Measurements from ENCODE around the gene GALM. TPM values are rescaled to one million over a fixed set of nuclear protein-coding genes. Genes with fewer than 3 reads are reported as not detected.

The GALM gene
- total RNA-seq, 1 experiment from 2014 or later, result 48.7 TPM

DNA sequence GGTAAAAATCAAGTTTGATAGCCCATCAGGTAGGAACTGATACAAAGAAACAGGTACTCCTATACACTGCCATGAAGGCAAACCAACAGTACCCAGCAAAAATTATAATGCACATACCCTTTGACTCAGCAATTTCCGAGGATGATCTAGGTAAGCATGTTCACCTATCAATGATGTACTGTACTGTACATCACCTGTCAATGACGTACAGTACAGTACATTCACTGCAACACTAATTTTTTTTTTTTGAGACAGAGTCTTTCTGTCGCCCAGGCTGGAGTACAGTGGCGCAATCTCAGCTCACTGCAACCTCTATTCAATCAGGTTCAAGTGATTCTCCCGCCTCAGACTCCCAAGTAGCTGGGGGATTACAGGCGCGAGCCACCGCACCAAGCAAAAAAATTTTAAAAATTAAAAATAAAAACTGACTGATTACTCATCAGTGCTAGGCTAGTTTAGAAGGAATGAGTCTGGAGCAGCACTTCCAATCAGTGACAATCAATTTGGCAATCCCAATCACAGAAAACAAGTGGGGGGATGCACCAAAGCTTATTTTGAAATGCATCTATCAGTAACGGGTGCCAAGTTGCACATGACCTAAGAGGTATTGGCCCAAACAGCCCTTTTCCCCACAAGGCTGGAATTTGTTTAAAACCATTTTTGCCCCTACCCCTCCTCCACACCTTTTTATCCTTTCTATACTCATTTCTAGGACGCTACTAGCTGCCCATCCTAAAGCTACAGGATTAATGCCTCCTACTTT, 77.1 kb downstream of the GALM start:
- Histone ChIP-seq H3K36me3 (ENCODE audit: control insufficient read depth, insufficient read depth, low read length) (peaks cover under 1% of the 10 kb centered on the region), H3K4me3 (ENCODE audit: low read depth, low read length) (no peak overlapping the region), H3K9me3 (no peaks in the 10 kb centered on the region), H3K27me3 (replicated peaks; ENCODE audit: control insufficient read depth, insufficient read depth, low read length) (no peaks in the 10 kb centered on the region), H3K4me1 (peaks cover 22% of the 10 kb centered on the region)
- ChIA-PET CTCF (no interaction called here), POLR2A (interaction anchor here (1.0 kb wide), 1 partner anchor 8 kb away, joined by 13 read pairs; the partner anchor contains the start of gene SRSF7)
- intact Hi-C loops (cut with micrococcal nuclease; ENCODE audit: unreplicated experiment), result loop anchor here (5.0 kb wide), 2 partner anchors 141 to 206 kb away; partner anchors contain the start of gene HNRNPLL
- H3K4me3 Mint-ChIP-seq (ENCODE audit: unreplicated experiment), result no peak overlapping the region
- no peak overlapping the region for H3K27ac Mint-ChIP-seq (ENCODE audit: unreplicated experiment)
- DNase-seq, result no peak
- TF ChIP-seq, protein P1, sequence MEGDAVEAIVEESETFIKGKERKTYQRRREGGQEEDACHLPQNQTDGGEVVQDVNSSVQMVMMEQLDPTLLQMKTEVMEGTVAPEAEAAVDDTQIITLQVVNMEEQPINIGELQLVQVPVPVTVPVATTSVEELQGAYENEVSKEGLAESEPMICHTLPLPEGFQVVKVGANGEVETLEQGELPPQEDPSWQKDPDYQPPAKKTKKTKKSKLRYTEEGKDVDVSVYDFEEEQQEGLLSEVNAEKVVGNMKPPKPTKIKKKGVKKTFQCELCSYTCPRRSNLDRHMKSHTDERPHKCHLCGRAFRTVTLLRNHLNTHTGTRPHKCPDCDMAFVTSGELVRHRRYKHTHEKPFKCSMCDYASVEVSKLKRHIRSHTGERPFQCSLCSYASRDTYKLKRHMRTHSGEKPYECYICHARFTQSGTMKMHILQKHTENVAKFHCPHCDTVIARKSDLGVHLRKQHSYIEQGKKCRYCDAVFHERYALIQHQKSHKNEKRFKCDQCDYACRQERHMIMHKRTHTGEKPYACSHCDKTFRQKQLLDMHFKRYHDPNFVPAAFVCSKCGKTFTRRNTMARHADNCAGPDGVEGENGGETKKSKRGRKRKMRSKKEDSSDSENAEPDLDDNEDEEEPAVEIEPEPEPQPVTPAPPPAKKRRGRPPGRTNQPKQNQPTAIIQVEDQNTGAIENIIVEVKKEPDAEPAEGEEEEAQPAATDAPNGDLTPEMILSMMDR (IDR thresholded peaks at IDR 0.05; ENCODE audit: insufficient read depth in 1 of 2, low read depth in 1 of 2, low read length in 1 of 2, severe bottlenecking in 1 of 2, unreplicated experiment in 1 of 2), result no peak
- H3K4me1 Mint-ChIP-seq (ENCODE audit: low read depth, unreplicated experiment), result peaks cover 19% of the 10 kb centered on the region
- H3K27me3 Mint-ChIP-seq (ENCODE audit: insufficient read depth, unreplicated experiment), result no peaks in the 10 kb centered on the region
- BruUV-seq (replicated peaks), result no TSS peak
- H3K9me3 Mint-ChIP-seq (ENCODE audit: unreplicated experiment), result peaks cover 16% of the 10 kb centered on the region
- H3K36me3 Mint-ChIP-seq (ENCODE audit: insufficient read depth, unreplicated experiment), result peaks cover 100% of the 10 kb centered on the region

GRCh38 chr2:38743672-38744398, 77.9 kb downstream of the GALM start:
- intact Hi-C loops (cut with micrococcal nuclease; ENCODE audit: unreplicated experiment), result loop anchor here (5.0 kb wide), 2 partner anchors 142 to 207 kb away; partner anchors contain the start of gene HNRNPLL
- H3K4me1 ChIP-seq, result peaks cover 28% of the 10 kb centered on the region
- H3K36me3 ChIP-seq (ENCODE audit: control insufficient read depth, insufficient read depth, low read length), result peaks cover 4% of the 10 kb centered on the region
- ChIA-PET POLR2A (interaction anchor here (1.0 kb wide), 1 partner anchor 8 kb away, joined by 13 read pairs; the partner anchor contains the start of gene SRSF7), CTCF (interaction anchor here (0.6 kb wide), 1 partner anchor 136 kb away, joined by 3 read pairs; no protein-coding TSS in a partner anchor)
- H3K36me3 Mint-ChIP-seq (ENCODE audit: insufficient read depth, unreplicated experiment), result peaks cover 100% of the 10 kb centered on the region
- no peak overlapping the region for H3K4me3 Mint-ChIP-seq (ENCODE audit: unreplicated experiment)
- no peak overlapping the region for H3K4me3 ChIP-seq (ENCODE audit: low read depth, low read length)
- peaks cover 28% of the 10 kb centered on the region for H3K4me1 Mint-ChIP-seq (ENCODE audit: low read depth, unreplicated experiment)
- BruUV-seq (replicated peaks), result no TSS peak
- TF ChIP-seq, protein P1 (IDR thresholded peaks at IDR 0.05; ENCODE audit: insufficient read depth in 1 of 2, low read depth in 1 of 2, low read length in 1 of 2, severe bottlenecking in 1 of 2, unreplicated experiment in 1 of 2), result no peak
- no peaks in the 10 kb centered on the region for H3K27me3 ChIP-seq (replicated peaks; ENCODE audit: control insufficient read depth, insufficient read depth, low read length)
- peaks cover 14% of the 10 kb centered on the region for H3K9me3 Mint-ChIP-seq (ENCODE audit: unreplicated experiment)
- H3K27ac Mint-ChIP-seq (ENCODE audit: unreplicated experiment), result no peak overlapping the region
- no peaks in the 10 kb centered on the region for H3K9me3 ChIP-seq
- no peaks in the 10 kb centered on the region for H3K27me3 Mint-ChIP-seq (ENCODE audit: insufficient read depth, unreplicated experiment)
- DNase-seq, result no peak

DNA sequence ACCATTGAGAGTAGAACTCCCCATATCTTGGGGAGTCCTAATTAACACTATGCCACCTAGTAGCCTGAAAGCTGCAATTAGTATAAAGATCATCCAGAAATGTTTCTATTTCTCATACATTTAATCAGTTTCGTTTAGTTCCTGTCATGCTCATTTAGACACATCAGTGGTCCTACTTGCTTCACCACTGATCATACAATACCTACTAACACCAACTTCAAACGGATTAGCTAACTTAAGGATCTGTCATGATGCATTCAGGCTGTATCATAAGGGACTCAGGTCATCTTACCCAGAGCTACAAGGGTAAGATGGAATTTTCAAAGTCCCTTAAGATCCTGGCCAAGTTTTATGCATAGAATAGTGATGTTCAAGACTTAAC, 78.5 kb downstream of the GALM start:
- Histone ChIP-seq H3K4me1 (peaks cover 31% of the 10 kb centered on the region), H3K27me3 (replicated peaks; ENCODE audit: control insufficient read depth, insufficient read depth, low read length) (no peaks in the 10 kb centered on the region), H3K4me3 (ENCODE audit: low read depth, low read length) (no peak overlapping the region), H3K36me3 (ENCODE audit: control insufficient read depth, insufficient read depth, low read length) (peaks cover 4% of the 10 kb centered on the region), H3K9me3 (no peaks in the 10 kb centered on the region)
- DNase-seq, result no peak
- CTCF ChIA-PET, result interaction anchor here (0.6 kb wide), 1 partner anchor 137 kb away, joined by 3 read pairs; no protein-coding TSS in a partner anchor
- peaks cover 100% of the 10 kb centered on the region for H3K36me3 Mint-ChIP-seq (ENCODE audit: insufficient read depth, unreplicated experiment)
- POLR2A ChIA-PET, result no interaction called here
- H3K4me3 Mint-ChIP-seq (ENCODE audit: unreplicated experiment), result no peak overlapping the region
- intact Hi-C loops (cut with micrococcal nuclease; ENCODE audit: unreplicated experiment), result loop anchor here (5.0 kb wide), 2 partner anchors 142 to 207 kb away; partner anchors contain the start of gene HNRNPLL
- BruUV-seq (replicated peaks), result no TSS peak
- TF ChIP-seq, protein P1 (IDR thresholded peaks at IDR 0.05; ENCODE audit: insufficient read depth in 1 of 2, low read depth in 1 of 2, low read length in 1 of 2, severe bottlenecking in 1 of 2, unreplicated experiment in 1 of 2), result no peak
- H3K27ac Mint-ChIP-seq (ENCODE audit: unreplicated experiment), result no peak overlapping the region
- no peaks in the 10 kb centered on the region for H3K27me3 Mint-ChIP-seq (ENCODE audit: insufficient read depth, unreplicated experiment)
- H3K9me3 Mint-ChIP-seq (ENCODE audit: unreplicated experiment), result peaks cover 8% of the 10 kb centered on the region
- H3K4me1 Mint-ChIP-seq (ENCODE audit: low read depth, unreplicated experiment), result peaks cover 32% of the 10 kb centered on the region
